Calu3 (cell line): ENCODE data around the gene UBAC1. TPM values are rescaled to one million over a fixed set of nuclear protein-coding genes. Genes with fewer than 3 reads are reported as not detected.

Experiments used
- BruUV-seq: library from RNA; stranded (reverse); fragments of 400-500 nt; replicated peaks from 2 replicates; lab custom pipeline; 2021; lab: Mats Ljungman, UMichigan
- CTCF ChIA-PET: fragments of 300-600 bp; sonication (Branson Sonifier 250); formaldehyde crosslinking; loops from one replicate; lab custom pipeline; 2022; ENCODE audit warnings: antibody characterized with exemption; lab: Charles Lee
- DNase-seq: peaks from one replicate; pipeline ENCODE4 v3.0.0; 2022
- H3K27ac Mint-ChIP-seq: one replicate; pipeline ENCODE4 v1.8.0; 2022; ENCODE audit warnings: mixed read lengths; ENCODE audit not compliant: unreplicated experiment
- H3K27me3 Mint-ChIP-seq: one replicate; pipeline ENCODE4 v1.8.0; 2022; ENCODE audit warnings: mixed read lengths; ENCODE audit not compliant: unreplicated experiment
- H3K36me3 Mint-ChIP-seq: one replicate; pipeline ENCODE4 v1.8.0; 2022; ENCODE audit warnings: mild to moderate bottlenecking, moderate library complexity, mixed read lengths; ENCODE audit not compliant: insufficient read depth, unreplicated experiment
- H3K4me1 Mint-ChIP-seq: one replicate; pipeline ENCODE4 v1.8.0; 2022; ENCODE audit warnings: mild to moderate bottlenecking, low read depth, mixed read lengths; ENCODE audit not compliant: unreplicated experiment
- H3K4me3 Mint-ChIP-seq: one replicate; pipeline ENCODE4 v1.8.0; 2022; ENCODE audit warnings: mild to moderate bottlenecking, low read depth, moderate library complexity, mixed read lengths; ENCODE audit not compliant: unreplicated experiment
- H3K9me3 Mint-ChIP-seq: one replicate; pipeline ENCODE4 v1.8.0; 2022; ENCODE audit warnings: low read depth, mixed read lengths; ENCODE audit not compliant: unreplicated experiment
- intact Hi-C: fragments of 100-400 bp; cut with micrococcal nuclease; formaldehyde crosslinking; loops from one replicate; pipeline ENCODE4 v1.10.0; 2022; ENCODE audit not compliant: unreplicated experiment
- total RNA-seq: library from RNA; stranded (reverse); gene quantifications from 2 replicates; pipeline ENCODE4 v1.2.3, GENCODE V29; 2022
- TF ChIP-seq, protein P1 (sequence below): fragments of 200-600 bp; IDR thresholded peaks from one replicate; pipeline ENCODE4 v1.8.0; 2022; ENCODE audit warnings: antibody characterized with exemption; ENCODE audit not compliant: unreplicated experiment

Gene UBAC1
- total RNA-seq, 1 experiment from 2014 or later, result 19.5 TPM

DNA sequence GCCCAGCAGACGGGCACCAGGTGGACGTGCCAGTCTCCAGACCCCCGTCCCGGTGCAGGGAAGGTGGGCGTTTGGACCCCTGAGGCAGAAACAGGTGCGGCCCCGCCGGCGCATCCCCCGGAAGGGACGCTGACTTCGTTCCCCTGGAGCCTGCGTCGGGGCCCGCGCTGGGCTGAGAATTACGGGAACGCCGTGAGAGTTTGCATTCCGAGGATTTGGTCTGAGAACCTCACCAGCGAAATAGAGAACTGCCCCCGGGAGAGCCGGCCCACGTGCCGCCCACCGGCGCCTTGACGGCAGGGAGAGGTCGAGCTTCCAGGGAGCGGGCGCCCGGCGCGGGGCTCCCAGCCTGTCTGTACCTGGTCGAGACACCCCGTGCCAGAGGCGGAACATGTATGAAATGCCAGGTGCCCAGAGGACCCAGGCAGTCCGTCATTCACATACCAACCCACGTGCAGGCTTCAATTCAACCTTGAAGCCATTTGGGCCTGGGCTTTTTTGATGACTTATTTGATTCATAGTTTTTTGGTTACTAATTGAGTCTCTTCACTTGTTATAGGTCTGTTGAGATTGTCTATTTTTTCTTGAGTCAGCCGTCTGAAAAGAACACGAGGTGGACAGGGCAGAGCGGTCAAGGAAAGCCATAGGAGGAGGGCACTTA is 53.0 kb downstream of the UBAC1 start:
- Mint-ChIP-seq H3K27ac (no peak overlapping the region), H3K4me3 (peak overlapping the region; percentile 73), H3K27me3 (no peaks in the 10 kb centered on the region), H3K9me3 (peaks cover 15% of the 10 kb centered on the region), H3K4me1 (peaks cover 9% of the 10 kb centered on the region), H3K36me3 (peaks cover 63% of the 10 kb centered on the region)
- TF ChIP-seq, protein P1, sequence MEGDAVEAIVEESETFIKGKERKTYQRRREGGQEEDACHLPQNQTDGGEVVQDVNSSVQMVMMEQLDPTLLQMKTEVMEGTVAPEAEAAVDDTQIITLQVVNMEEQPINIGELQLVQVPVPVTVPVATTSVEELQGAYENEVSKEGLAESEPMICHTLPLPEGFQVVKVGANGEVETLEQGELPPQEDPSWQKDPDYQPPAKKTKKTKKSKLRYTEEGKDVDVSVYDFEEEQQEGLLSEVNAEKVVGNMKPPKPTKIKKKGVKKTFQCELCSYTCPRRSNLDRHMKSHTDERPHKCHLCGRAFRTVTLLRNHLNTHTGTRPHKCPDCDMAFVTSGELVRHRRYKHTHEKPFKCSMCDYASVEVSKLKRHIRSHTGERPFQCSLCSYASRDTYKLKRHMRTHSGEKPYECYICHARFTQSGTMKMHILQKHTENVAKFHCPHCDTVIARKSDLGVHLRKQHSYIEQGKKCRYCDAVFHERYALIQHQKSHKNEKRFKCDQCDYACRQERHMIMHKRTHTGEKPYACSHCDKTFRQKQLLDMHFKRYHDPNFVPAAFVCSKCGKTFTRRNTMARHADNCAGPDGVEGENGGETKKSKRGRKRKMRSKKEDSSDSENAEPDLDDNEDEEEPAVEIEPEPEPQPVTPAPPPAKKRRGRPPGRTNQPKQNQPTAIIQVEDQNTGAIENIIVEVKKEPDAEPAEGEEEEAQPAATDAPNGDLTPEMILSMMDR, result no peak
- intact Hi-C loops, result no loop called here
- CTCF ChIA-PET, result interaction anchor here (0.6 kb wide), 1 partner anchor 60 kb away, joined by 3 read pairs; no protein-coding TSS in a partner anchor
- no TSS peak for BruUV-seq
- DNase-seq, result no peak

DNA sequence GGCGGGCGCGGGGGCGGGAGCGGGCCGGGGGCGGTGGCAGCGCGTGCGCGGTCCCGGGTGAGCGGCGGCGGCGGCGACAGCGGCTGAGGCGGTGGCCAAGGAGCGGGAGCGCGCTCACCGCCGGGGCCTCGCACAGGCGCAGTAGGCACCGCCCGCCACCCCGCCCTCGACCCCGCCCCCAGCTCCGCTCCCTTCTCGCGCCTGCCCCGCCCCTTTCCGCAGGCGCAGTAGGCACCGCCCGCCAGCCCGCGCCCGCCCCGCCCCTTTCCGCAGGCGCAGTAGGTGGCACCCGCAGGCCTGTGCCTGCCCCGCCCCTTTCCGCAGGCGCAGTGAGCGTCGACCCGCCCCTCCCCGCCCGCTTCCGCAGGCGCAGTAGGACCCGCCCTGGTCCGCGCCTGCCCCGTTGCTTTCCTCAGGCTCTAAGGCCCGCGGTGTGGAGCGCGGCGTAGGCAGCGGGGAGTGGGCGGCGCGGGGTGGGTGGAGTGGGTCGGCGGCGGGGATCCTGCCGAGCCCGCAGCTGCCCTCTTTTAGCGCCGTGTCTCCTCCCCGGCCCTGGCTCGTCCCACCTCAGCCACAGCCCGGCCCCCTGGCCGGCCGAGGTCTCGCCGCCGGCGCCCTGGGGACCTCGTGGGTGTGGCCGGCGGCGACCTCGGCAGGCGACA is 53.6 kb downstream of the UBAC1 start, which contains the start of gene CAMSAP1:
CAMSAP1 (minus strand) TSS at position 116 of the 662 bp plus-strand sequence. CDS start 387 bp downstream, outside the sequence.
- no TSS peak for BruUV-seq
- intact Hi-C loops, result no loop called here
- Mint-ChIP-seq H3K27me3 (no peaks in the 10 kb centered on the region), H3K27ac (no peak within 1 kb of the TSS), H3K36me3 (peaks cover 63% of the 10 kb centered on the region), H3K4me3 (peak within 1 kb of the TSS; percentile 73), H3K9me3 (peaks cover 15% of the 10 kb centered on the region), H3K4me1 (peaks cover 9% of the 10 kb centered on the region)
- TF ChIP-seq, protein P1, result no peak
- DNase-seq, result peak; percentile 90
- CTCF ChIA-PET, result interaction anchor here (0.6 to 0.7 kb wide), 2 partner anchors 17 to 568 kb away, joined by 3 to 4 read pairs; no protein-coding TSS in a partner anchor

DNA sequence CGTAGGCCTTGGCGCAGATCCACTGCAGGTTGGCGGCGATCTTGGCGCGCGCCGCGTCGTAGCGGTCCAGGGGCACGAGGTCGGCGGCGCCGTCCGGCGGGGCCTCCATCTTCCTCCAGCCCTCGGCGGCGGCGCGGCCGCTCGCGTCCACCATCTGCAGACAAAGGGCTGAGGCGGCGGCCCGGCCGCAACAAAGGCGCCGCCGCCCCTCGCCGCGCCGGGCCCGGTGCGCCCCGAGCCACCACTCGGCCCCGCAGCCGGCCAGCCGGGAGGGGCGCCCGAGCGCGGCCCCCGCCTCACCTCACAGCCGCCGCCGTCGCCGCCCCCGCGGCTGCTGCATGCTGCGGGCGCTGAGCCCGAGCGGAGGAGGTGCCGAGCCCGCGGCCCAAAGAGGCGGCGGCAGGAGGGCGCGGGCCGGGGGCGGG is 54.2 kb downstream of the UBAC1 start:
- Mint-ChIP-seq H3K9me3 (peaks cover 15% of the 10 kb centered on the region), H3K27ac (no peak overlapping the region), H3K36me3 (peaks cover 62% of the 10 kb centered on the region), H3K27me3 (no peaks in the 10 kb centered on the region), H3K4me1 (peaks cover 9% of the 10 kb centered on the region), H3K4me3 (peak overlapping the region; percentile 73)
- BruUV-seq, result no TSS peak
- intact Hi-C loops, result no loop called here
- TF ChIP-seq, protein P1, result no peak
- CTCF ChIA-PET, result interaction anchor here (0.6 to 0.7 kb wide), 2 partner anchors 17 to 568 kb away, joined by 3 to 4 read pairs; no protein-coding TSS in a partner anchor
- DNase-seq, result no peak

DNA sequence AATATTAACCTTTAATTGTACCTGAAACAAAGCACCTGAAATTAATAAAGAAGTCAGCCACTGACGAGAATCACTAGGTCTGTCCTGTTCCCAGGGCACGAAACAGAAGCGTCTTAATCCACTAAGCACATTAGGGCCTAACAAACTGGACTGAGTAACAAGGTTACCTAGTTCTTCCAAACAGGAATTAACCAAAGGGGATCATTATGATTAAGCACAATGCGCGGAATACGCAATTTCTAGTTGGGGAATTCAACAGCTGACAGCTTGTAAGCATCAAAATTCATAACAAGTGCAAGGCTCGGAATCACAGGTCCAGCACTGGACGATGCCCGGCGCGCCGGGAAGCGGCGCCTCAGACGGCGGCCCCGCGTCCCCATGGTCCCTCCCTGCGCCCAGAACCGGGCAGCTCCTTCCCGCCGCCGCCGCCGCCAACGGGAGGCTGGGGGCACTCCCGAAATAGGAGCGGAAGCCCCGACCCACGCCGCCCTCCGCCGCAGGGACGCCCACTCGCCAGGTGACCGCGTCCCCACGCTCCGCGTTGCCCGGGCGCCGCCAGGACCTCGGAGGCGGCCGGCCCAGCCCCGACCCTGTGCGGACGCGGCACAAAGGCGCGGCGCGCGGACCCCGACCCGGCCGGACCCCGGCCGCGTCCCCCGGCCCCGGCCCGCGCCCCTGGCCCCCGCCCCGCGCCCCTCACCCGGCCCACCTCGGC is 54.7 kb downstream of the UBAC1 start:
- peak; percentile 8 for DNase-seq
- H3K27ac Mint-ChIP-seq, result no peak overlapping the region
- peaks cover 56% of the 10 kb centered on the region for H3K36me3 Mint-ChIP-seq
- peaks cover 9% of the 10 kb centered on the region for H3K4me1 Mint-ChIP-seq
- TF ChIP-seq, protein P1, result no peak
- CTCF ChIA-PET, result no interaction called here
- BruUV-seq, result no TSS peak
- H3K9me3 Mint-ChIP-seq, result peaks cover 14% of the 10 kb centered on the region
- no peaks in the 10 kb centered on the region for H3K27me3 Mint-ChIP-seq
- intact Hi-C loops, result no loop called here
- peak overlapping the region; percentile 73 for H3K4me3 Mint-ChIP-seq
